Endothelial cell of umbilical vein (primary cell): ENCODE results near the gene ATG14. TPM values are rescaled to one million over a fixed set of nuclear protein-coding genes. Genes with fewer than 3 reads are reported as not detected.

ENCODE experiments used
- BruUV-seq: library from RNA; stranded (reverse); fragments of 400-500 nt; replicated peaks from 2 replicates; lab custom pipeline; 2021; lab: Mats Ljungman, UMichigan
- CTCF ChIA-PET: fragments of 300-600, 350-600 bp; sonication (Branson Sonifier 250); formaldehyde crosslinking; loops from one replicate; lab custom pipeline; 2021; ENCODE audit warnings: antibody characterized with exemption, inconsistent platforms; lab: Charles Lee
- POLR2A ChIA-PET: fragments of 300-600, 350-600 bp; sonication (Branson Sonifier 250); formaldehyde crosslinking; loops from one replicate; lab custom pipeline; 2021; ENCODE audit warnings: antibody characterized with exemption, inconsistent platforms; lab: Charles Lee
- DNase-seq: peaks from one replicate; pipeline ENCODE4 v3.0.0-alpha.2; 2011; ENCODE audit warnings: low read depth, low spot score
- FAIRE-seq: peaks from 2 replicates; lab custom pipeline; 2011; peaks lifted over from hg19 to GRCh38; lab: Jason Lieb, UNC
- H2AFZ ChIP-seq: 2 replicates; pipeline ENCODE4 v1.6.0; 2012; ENCODE audit warnings: low read depth, low read length, control low read depth, inconsistent platforms
- H3K27ac ChIP-seq: 2 replicates; pipeline ENCODE4 v1.5.1; 2011; ENCODE audit warnings: low read depth, mild to moderate bottlenecking, control low read depth, low read length, moderate library complexity; ENCODE audit not compliant: insufficient read depth
- H3K27me3 ChIP-seq, 2 experiments: 2 replicates each; pipeline versions ENCODE4 v1.6.0 to v1.6.1; 2011; ENCODE audit warnings: low read length in 2 of 2, mixed read lengths in 1 of 2; ENCODE audit not compliant: control insufficient read depth in 2 of 2, insufficient read depth in 2 of 2
- H3K36me3 ChIP-seq, 2 experiments: 2 replicates in 1 of 2; 3 replicates in 1 of 2; pipeline ENCODE4 v1.5.1; 2011; ENCODE audit warnings: low read length in 2 of 2, mild to moderate bottlenecking in 1 of 2, moderate library complexity in 1 of 2; ENCODE audit not compliant: control insufficient read depth in 2 of 2, insufficient read depth in 2 of 2; ENCODE audit errors: extremely low read depth in 1 of 2
- H3K4me1 ChIP-seq: 3 replicates; pipeline ENCODE4 v1.5.1; 2011; ENCODE audit warnings: mild to moderate bottlenecking, low read length; ENCODE audit not compliant: control insufficient read depth, insufficient read depth; ENCODE audit errors: extremely low read depth
- H3K4me2 ChIP-seq: 2 replicates; pipeline ENCODE4 v1.6.1; 2011; ENCODE audit warnings: low read length, control low read depth, mixed read lengths; ENCODE audit not compliant: insufficient read depth
- H3K4me3 ChIP-seq, 3 experiments: fragments of 200-600 bp in 1 of 3; sonication (generic), shearing (Covaris generic) in 1 of 3; replicated peaks in 1 of 3; 2 replicates each; pipeline ENCODE4 v1.5.1; 2011 to 2016; ENCODE audit warnings: control low read depth in 3 of 3, low read length in 3 of 3, mild to moderate bottlenecking in 2 of 3, inconsistent platforms in 1 of 3, low read depth in 1 of 3, moderate library complexity in 1 of 3; ENCODE audit not compliant: insufficient read depth in 1 of 3
- H3K79me2 ChIP-seq: 2 replicates; pipeline ENCODE4 v1.6.0; 2012; ENCODE audit warnings: low read length, inconsistent platforms; ENCODE audit not compliant: control insufficient read depth, insufficient read depth
- H3K9ac ChIP-seq: replicated peaks from 2 replicates; pipeline ENCODE3; 2011; ENCODE audit warnings: low read length, control low read depth; ENCODE audit not compliant: insufficient read depth; ENCODE audit errors: extremely low read depth
- H3K9me1 ChIP-seq: replicated peaks from 3 replicates; pipeline ENCODE4 v1.6.0; 2011; ENCODE audit warnings: mild to moderate bottlenecking, low read length; ENCODE audit not compliant: control insufficient read depth, insufficient read depth; ENCODE audit errors: extremely low read depth
- H3K9me3 ChIP-seq: replicated peaks from 2 replicates; pipeline ENCODE4 v1.5.1; 2012; ENCODE audit warnings: low read length, inconsistent platforms; ENCODE audit not compliant: control insufficient read depth, insufficient read depth
- H4K20me1 ChIP-seq: replicated peaks from 2 replicates; pipeline ENCODE3; 2011; ENCODE audit warnings: mild to moderate bottlenecking, low read length; ENCODE audit not compliant: control insufficient read depth, insufficient read depth; ENCODE audit errors: extremely low read depth
- CTCF ChIP-seq, 2 donors: IDR thresholded peaks; 1 replicate in 1 of 2; 2 replicates in 1 of 2; pipeline ENCODE4 v1.5.1; 2011; ENCODE audit warnings: low read length in 2 of 2, mild to moderate bottlenecking in 2 of 2, moderate library complexity in 2 of 2, control low read depth in 1 of 2, inconsistent platforms in 1 of 2, low read depth in 1 of 2; ENCODE audit not compliant: insufficient read depth in 1 of 2; ENCODE audit errors: extremely low read depth in 1 of 2
- EZH2 ChIP-seq: IDR thresholded peaks from 2 replicates; pipeline ENCODE4 v1.6.1; 2012; ENCODE audit warnings: borderline replicate concordance, low read depth, mild to moderate bottlenecking, moderate library complexity, low read length, inconsistent platforms; ENCODE audit not compliant: severe bottlenecking
- FOS ChIP-seq: IDR thresholded peaks from 2 replicates; pipeline ENCODE4 v1.6.1; 2011; ENCODE audit warnings: mild to moderate bottlenecking, low read length, moderate library complexity, borderline replicate concordance; ENCODE audit not compliant: insufficient read depth
- GATA2 ChIP-seq: IDR thresholded peaks from 2 replicates; pipeline ENCODE4 v1.7.0; 2011; ENCODE audit warnings: low read depth, mild to moderate bottlenecking, moderate library complexity, mixed read lengths, low read length; ENCODE audit not compliant: insufficient read length, insufficient read depth
- JUN ChIP-seq: IDR thresholded peaks from 2 replicates; pipeline ENCODE4 v1.6.1; 2011; ENCODE audit warnings: borderline replicate concordance, low read depth; ENCODE audit not compliant: insufficient read length, insufficient read depth
- MAX ChIP-seq: IDR thresholded peaks from 2 replicates; pipeline ENCODE4 v1.6.1; 2011; ENCODE audit not compliant: insufficient read depth, insufficient read length
- MYC ChIP-seq: IDR thresholded peaks from one replicate; pipeline ENCODE4 v1.6.1; 2011; ENCODE audit warnings: mild to moderate bottlenecking, low read depth, low read length
- POLR2A ChIP-seq: IDR thresholded peaks from 2 replicates; pipeline ENCODE4 v1.6.1; 2012; ENCODE audit warnings: low read depth, mild to moderate bottlenecking, control low read depth, low read length
- POLR2AphosphoS5 ChIP-seq: IDR thresholded peaks from 2 replicates; pipeline ENCODE4 v1.6.1; 2012; ENCODE audit warnings: low read depth, mild to moderate bottlenecking, control low read depth, low read length, moderate library complexity; ENCODE audit not compliant: insufficient read depth
- dilution Hi-C: fragments of 300-500 bp; cut with MboI; formaldehyde crosslinking; loops from one replicate; pipeline ENCODE4 v1.15.0; 2019; ENCODE audit warnings: low sequenced_read_pairs; ENCODE audit not compliant: extremely low pct_ligation_motif_present
- intact Hi-C: fragments of 100-400 bp; cut with micrococcal nuclease; formaldehyde crosslinking; loops from one replicate; pipeline ENCODE4 v1.10.0; 2022
- polyA plus RNA-seq, 4 experiments: library from polyadenylated mRNA; depleted of rRNA in 3 of 4; stranded (reverse) in 3 of 4; unstranded in 1 of 4; fragments of >200 nt; gene quantifications; 2 replicates each; pipeline versions ENCODE4 v1.2.1 to v1.2.3, GENCODE V29; 2011 to 2012; ENCODE audit warnings: missing spikeins in 1 of 4
- total RNA-seq: library from RNA; stranded (reverse); gene quantifications from 2 replicates; pipeline ENCODE4 v1.2.3, GENCODE V29; 2021

Gene ATG14
- total and polyA plus RNA-seq, 2 donors (not counting 3 experiments of a cell fraction or from before 2014, with no cell fraction given), result 5.9 to 10.0 TPM

GRCh38 chr14:55351111-55351510, 60.5 kb downstream of the ATG14 start:
- no TSS peak for BruUV-seq
- DNase-seq (no peak), FAIRE-seq (no peak)
- CTCF ChIA-PET, result interaction anchor here (0.7 to 1.4 kb wide), 2 partner anchors 17 to 105 kb away, joined by 3 to 4 read pairs; no protein-coding TSS in a partner anchor
- TF ChIP-seq CTCF (IDR thresholded peaks at IDR 0.05; ENCODE audit: extremely low read depth in 1 of 2, insufficient read depth in 1 of 2, low read depth in 1 of 2, low read length in 2 of 2), result no peak
- no peak for TF ChIP-seq MYC
- no peak for TF ChIP-seq POLR2A
- TF ChIP-seq FOS, result no peak
- no peak for TF ChIP-seq GATA2
- no peak for TF ChIP-seq JUN
- TF ChIP-seq EZH2, result no peak
- TF ChIP-seq MAX, result no peak
- no peak for TF ChIP-seq POLR2AphosphoS5
- Histone ChIP-seq H3K79me2 (peaks cover 3% of the 10 kb centered on the region), H3K4me2 (no peak overlapping the region), H3K9me1 (no peaks in the 10 kb centered on the region), H3K36me3 (peaks cover 0 to 13% of the 10 kb centered on the region in 2 experiments), H4K20me1 (no peaks in the 10 kb centered on the region), H3K4me3 (no peak overlapping the region), H3K9me3 (no peaks in the 10 kb centered on the region), H2AFZ (no peak overlapping the region), H3K4me1 (no peaks in the 10 kb centered on the region), H3K27ac (no peak overlapping the region), H3K27me3 (no peaks in the 10 kb centered on the region), H3K9ac (no peak overlapping the region)
- intact Hi-C loops, result no loop called here
- dilution Hi-C loops, result no loop called here
- POLR2A ChIA-PET, result no interaction called here
